Sigmoid colon (tissue), 7 donors: Measurements from ENCODE around the gene PAK3. TPM values are rescaled to one million over a fixed set of nuclear protein-coding genes. Genes with fewer than 3 reads are reported as not detected.

ENCODE experiments used
- DNase-seq: peaks from one replicate; pipeline ENCODE4 v3.0.0-alpha.2; 2019
- H3K27ac ChIP-seq, 4 donors: fragments of 200-600 bp; sonication (generic); one replicate each; pipeline ENCODE4 v1.5.1; 2016 to 2019; ENCODE audit warnings: mild to moderate bottlenecking in 1 of 4
- H3K27me3 ChIP-seq, 3 donors: fragments of 200-600 bp; sonication (generic); one replicate each; pipeline ENCODE4 v1.5.1; 2019; ENCODE audit warnings: mild to moderate bottlenecking in 1 of 3
- H3K36me3 ChIP-seq, 4 donors: fragments of 200-600 bp; sonication (generic); one replicate each; pipeline ENCODE4 v1.5.1; 2016 to 2019
- H3K4me1 ChIP-seq, 4 donors: fragments of 200-600 bp; sonication (generic); one replicate each; pipeline ENCODE4 v1.5.1; 2017 to 2019
- H3K4me3 ChIP-seq, 4 donors: fragments of 200-600 bp; sonication (generic); one replicate each; pipeline ENCODE4 v1.5.1; 2017 to 2019; ENCODE audit warnings: mild to moderate bottlenecking in 2 of 4, moderate library complexity in 1 of 4
- H3K9me3 ChIP-seq, 4 donors: fragments of 200-600 bp in 3 of 4; sonication (generic) in 3 of 4; one replicate each; pipeline versions ENCODE4 v1.5.1 to v1.6.1; 2013 to 2019
- EP300 ChIP-seq, 4 donors: sonication (generic); formaldehyde crosslinking; IDR thresholded peaks; one replicate each; pipeline ENCODE4 v1.6.1; 2017; ENCODE audit warnings: antibody characterized with exemption in 4 of 4
- POLR2A ChIP-seq, 2 donors: fragments of 450-650 bp; IDR thresholded peaks; one replicate each; pipeline ENCODE4 v1.6.1; 2016; ENCODE audit warnings: antibody characterized with exemption in 2 of 2, mild to moderate bottlenecking in 2 of 2, moderate library complexity in 2 of 2
- POLR2AphosphoS5 ChIP-seq, 4 donors: sonication (generic); formaldehyde crosslinking; IDR thresholded peaks; one replicate each; pipeline ENCODE4 v1.6.1; 2017; ENCODE audit warnings: antibody characterized with exemption in 4 of 4
- WGBS, 2 donors: extraction: QIAGEN DNeasy Blood & Tissue Kit; methylation state at CpG; one replicate each; pipeline ENCODE4 v1.1.7; 2013; 5-methylcytosine and 5-hydroxymethylcytosine counted together
- intact Hi-C: fragments of 100-400 bp; cut with DNase I; formaldehyde crosslinking; loops from one replicate; pipeline ENCODE4 v1.15.1; 2023
- polyA plus RNA-seq, 3 donors: library from polyadenylated mRNA; stranded (reverse); fragments of 200-250 nt; gene quantifications; one replicate each; pipeline ENCODE4 v1.2.3, GENCODE V29; 2013
- total RNA-seq, 4 donors: library from RNA; depleted of rRNA; stranded (reverse); fragments of >200 nt; gene quantifications; one replicate each; pipeline ENCODE4 v1.1.0, GENCODE V29; 2016
- TF ChIP-seq, protein P1 (sequence below), 4 experiments: fragments of 450-650 bp in 3 of 4; fragments of 200-600 bp in 1 of 4; IDR thresholded peaks; one replicate each; pipeline ENCODE4 v1.5.1; 2016 to 2019; ENCODE audit warnings: antibody characterized with exemption in 4 of 4, mild to moderate bottlenecking in 3 of 4, moderate library complexity in 2 of 4
- donor health status: healthy with polysubstance abuse.
- donor health status: Bipolar disorder and iron deficiency.
- donor health status: healthy.

Gene PAK3
- total and polyA plus RNA-seq, 7 donors: under 0.01 to 1.5 (median 1.2) TPM; not detected in 1

DNA sequence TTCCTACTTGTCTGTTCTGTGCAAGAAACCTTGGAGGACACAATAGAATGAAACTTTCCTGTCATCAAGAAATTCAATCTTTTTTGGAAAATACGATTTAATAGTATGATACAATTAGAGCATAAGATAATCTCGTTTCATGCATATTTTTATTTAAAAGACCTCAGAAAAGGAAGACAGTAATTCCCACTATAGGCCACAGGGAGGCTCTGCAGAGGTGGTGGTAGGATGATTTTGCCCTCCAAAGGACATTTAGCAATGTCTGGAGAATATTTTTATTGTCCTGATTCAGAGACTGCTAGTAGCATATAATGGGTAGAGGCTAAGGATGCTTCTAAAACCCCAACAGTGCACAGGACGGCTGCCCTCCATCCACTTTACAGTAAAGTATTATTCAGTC is 68.7 kb downstream of the PAK3 start:
- H3K36me3 ChIP-seq: no peaks in the 10 kb centered on the region
- no peak for DNase-seq
- no peaks in the 10 kb centered on the region for H3K9me3 ChIP-seq
- H3K4me3 ChIP-seq: no peak overlapping the region
- H3K27ac ChIP-seq: no peak overlapping the region
- no peaks in the 10 kb centered on the region for H3K27me3 ChIP-seq
- WGBS, 2 donors: 22 to 33% methylated on average over 3 of the region's 3 CpGs
- TF ChIP-seq, protein P1, sequence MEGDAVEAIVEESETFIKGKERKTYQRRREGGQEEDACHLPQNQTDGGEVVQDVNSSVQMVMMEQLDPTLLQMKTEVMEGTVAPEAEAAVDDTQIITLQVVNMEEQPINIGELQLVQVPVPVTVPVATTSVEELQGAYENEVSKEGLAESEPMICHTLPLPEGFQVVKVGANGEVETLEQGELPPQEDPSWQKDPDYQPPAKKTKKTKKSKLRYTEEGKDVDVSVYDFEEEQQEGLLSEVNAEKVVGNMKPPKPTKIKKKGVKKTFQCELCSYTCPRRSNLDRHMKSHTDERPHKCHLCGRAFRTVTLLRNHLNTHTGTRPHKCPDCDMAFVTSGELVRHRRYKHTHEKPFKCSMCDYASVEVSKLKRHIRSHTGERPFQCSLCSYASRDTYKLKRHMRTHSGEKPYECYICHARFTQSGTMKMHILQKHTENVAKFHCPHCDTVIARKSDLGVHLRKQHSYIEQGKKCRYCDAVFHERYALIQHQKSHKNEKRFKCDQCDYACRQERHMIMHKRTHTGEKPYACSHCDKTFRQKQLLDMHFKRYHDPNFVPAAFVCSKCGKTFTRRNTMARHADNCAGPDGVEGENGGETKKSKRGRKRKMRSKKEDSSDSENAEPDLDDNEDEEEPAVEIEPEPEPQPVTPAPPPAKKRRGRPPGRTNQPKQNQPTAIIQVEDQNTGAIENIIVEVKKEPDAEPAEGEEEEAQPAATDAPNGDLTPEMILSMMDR (IDR thresholded peaks at IDR 0.05): no peak
- TF ChIP-seq EP300 (IDR thresholded peaks at IDR 0.05) (no peak), POLR2AphosphoS5 (IDR thresholded peaks at IDR 0.05) (no peak), POLR2A (IDR thresholded peaks at IDR 0.05) (no peak)
- intact Hi-C loops: no loop called here
- no peaks in the 10 kb centered on the region for H3K4me1 ChIP-seq

DNA sequence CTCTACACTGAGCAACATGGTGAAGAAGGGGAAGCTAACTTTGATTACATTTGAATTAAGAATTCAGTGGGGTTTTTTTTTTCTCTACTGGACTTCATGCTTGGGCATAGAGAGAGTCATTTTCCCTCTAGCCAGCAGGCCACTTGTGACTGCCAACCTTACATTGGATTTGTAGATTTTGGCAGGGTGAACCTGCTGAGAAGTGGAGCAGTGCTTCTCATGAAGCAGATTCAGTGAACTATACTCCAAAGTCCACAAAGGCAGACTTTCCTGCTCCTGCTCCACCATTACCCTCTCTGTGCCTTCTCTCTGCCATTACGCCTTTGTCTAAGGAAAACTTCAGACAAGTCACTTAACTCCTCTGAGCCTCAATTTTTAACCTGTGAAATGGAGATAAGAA is 69.9 kb downstream of the PAK3 start:
- intact Hi-C loops: no loop called here
- no peak overlapping the region for H3K4me3 ChIP-seq
- H3K36me3 ChIP-seq: no peaks in the 10 kb centered on the region
- WGBS, 2 donors: 93 to 95% methylated on average over 1 of the region's 1 CpG
- TF ChIP-seq POLR2AphosphoS5 (IDR thresholded peaks at IDR 0.05): no peak
- TF ChIP-seq EP300 (IDR thresholded peaks at IDR 0.05): no peak
- no peak for TF ChIP-seq POLR2A (IDR thresholded peaks at IDR 0.05)
- TF ChIP-seq, protein P1 (IDR thresholded peaks at IDR 0.05): no peak
- H3K4me1 ChIP-seq: no peaks in the 10 kb centered on the region
- no peaks in the 10 kb centered on the region for H3K27me3 ChIP-seq
- DNase-seq: no peak
- no peak overlapping the region for H3K27ac ChIP-seq
- H3K9me3 ChIP-seq: no peaks in the 10 kb centered on the region

DNA sequence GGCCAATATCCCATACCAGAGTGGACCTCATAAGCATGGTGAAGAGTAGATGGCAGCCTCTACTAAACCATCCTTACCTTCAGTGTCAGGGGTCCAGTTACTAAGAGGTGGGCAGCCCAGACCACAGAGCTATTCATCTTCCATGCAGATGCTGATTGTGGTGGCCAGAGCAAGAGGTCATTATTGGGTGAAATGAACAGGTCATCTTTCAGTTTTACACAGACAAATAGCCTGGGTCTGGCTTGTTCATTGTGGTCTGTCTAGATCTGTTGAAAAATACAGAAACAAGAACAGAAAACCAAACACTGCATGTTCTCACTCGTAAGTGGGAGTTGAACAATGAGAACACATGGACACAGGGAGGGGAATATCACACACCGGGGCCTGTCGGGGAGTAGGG is 71.3 kb downstream of the PAK3 start:
- no peaks in the 10 kb centered on the region for H3K27me3 ChIP-seq
- intact Hi-C loops: no loop called here

DNA sequence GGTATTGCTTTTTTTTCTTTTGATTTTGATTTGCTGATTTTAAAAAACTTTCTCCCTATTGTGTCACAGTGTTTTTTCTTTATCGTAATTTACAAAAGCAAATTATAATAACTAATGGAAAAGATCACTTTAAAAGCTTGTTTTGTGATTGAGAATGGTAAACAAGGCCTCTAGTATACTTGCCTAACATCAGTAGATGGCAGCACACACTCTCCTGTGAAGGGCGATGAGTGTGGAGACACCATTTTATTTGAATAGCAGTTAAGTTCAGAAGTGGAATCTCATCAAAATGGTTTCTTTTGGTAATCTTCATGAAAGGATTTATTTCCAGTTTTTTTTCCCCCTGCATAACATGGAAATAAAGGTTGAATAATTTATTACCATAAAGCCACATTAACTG is 72.3 kb downstream of the PAK3 start:
- Histone ChIP-seq H3K9me3 (no peaks in the 10 kb centered on the region), H3K4me1 (no peaks in the 10 kb centered on the region), H3K27ac (no peak overlapping the region), H3K4me3 (no peak overlapping the region), H3K27me3 (no peaks in the 10 kb centered on the region), H3K36me3 (no peaks in the 10 kb centered on the region)
- TF ChIP-seq EP300 (IDR thresholded peaks at IDR 0.05) (no peak), POLR2A (IDR thresholded peaks at IDR 0.05) (no peak), POLR2AphosphoS5 (IDR thresholded peaks at IDR 0.05) (no peak)
- TF ChIP-seq, protein P1 (IDR thresholded peaks at IDR 0.05): no peak
- 82 to 85% methylated on average over 2 of the region's 2 CpGs for WGBS, 2 donors
- intact Hi-C loops: no loop called here
- DNase-seq: no peak

More for the DNA sequence above, 71.3 kb downstream of the PAK3 start:
- DNase-seq: no peak
- 66 to 92% methylated on average over 3 of the region's 3 CpGs for WGBS, 2 donors
- no peak for TF ChIP-seq POLR2AphosphoS5 (IDR thresholded peaks at IDR 0.05)
- H3K9me3 ChIP-seq: no peaks in the 10 kb centered on the region
- no peaks in the 10 kb centered on the region for H3K36me3 ChIP-seq
- H3K4me3 ChIP-seq: no peak overlapping the region
- no peaks in the 10 kb centered on the region for H3K4me1 ChIP-seq
- no peak overlapping the region for H3K27ac ChIP-seq

DNA sequence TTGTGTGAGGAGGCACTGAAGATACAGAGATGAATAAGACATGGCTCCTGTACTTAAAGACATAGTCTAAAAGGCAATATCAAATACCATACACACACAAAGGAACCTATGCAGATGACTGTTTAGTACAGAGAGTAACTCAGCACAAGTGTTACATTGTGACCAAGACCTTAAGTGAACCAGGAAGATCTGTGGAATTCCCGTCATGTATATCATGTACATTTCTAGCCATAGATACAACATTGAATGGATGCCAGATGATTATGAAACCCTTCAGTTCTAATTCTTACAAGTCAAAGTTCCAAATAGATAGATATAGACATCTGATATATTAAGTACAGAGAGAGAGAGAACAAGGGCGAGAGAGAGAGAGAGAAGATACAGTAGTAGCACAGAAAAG is 73.2 kb downstream of the PAK3 start:
- TF ChIP-seq POLR2AphosphoS5 (IDR thresholded peaks at IDR 0.05) (no peak), EP300 (IDR thresholded peaks at IDR 0.05) (no peak), POLR2A (IDR thresholded peaks at IDR 0.05) (no peak)
- TF ChIP-seq, protein P1 (IDR thresholded peaks at IDR 0.05): no peak
- Histone ChIP-seq H3K36me3 (no peaks in the 10 kb centered on the region), H3K4me1 (no peaks in the 10 kb centered on the region), H3K27ac (no peak overlapping the region), H3K4me3 (no peak overlapping the region), H3K9me3 (no peaks in the 10 kb centered on the region), H3K27me3 (no peaks in the 10 kb centered on the region)
- intact Hi-C loops: no loop called here
- DNase-seq: no peak
- 44 to 80% methylated on average over 2 of the region's 2 CpGs for WGBS, 2 donors
